Left colon (tissue), 2 donors: Measurements from ENCODE around the gene TEAD1. TPM values are rescaled to one million over a fixed set of nuclear protein-coding genes. Genes with fewer than 3 reads are reported as not detected.

Experiments used
- ATAC-seq: fragments of 200-7000 bp; cut with Tn5 transposase; one replicate; pipeline ENCODE4 v1.9.1; 2020; ENCODE audit warnings: mild to moderate bottlenecking, moderate library complexity
- DNase-seq, 2 donors: peaks; one replicate each; pipeline ENCODE4 v3.0.0-alpha.2; 2020
- intact Hi-C, 2 donors: fragments of 100-400 bp; cut with DNase I in 1 of 2; cut with micrococcal nuclease in 1 of 2; formaldehyde crosslinking; loops; one replicate each; pipeline versions ENCODE4 v1.11.2 to v1.14.0; 2022; cut with DNase I, micrococcal nuclease
- total RNA-seq, 2 donors: library from RNA; stranded (reverse); fragmentation: NEBNext Ultra II Directional; extraction: Animal tissue kit (Norgen Biotek cat#: 25700); gene quantifications; one replicate each; pipeline ENCODE4 v1.2.1, GENCODE V29; 2021
- donor health status: DM: no; HTN: no; CAD: no.
- donor health status: DM: yes; HTN: yes; CAD: no.

The TEAD1 gene
- total RNA-seq, 2 donors from 2014 or later, result 43.0 to 51.3 TPM

GRCh38 chr11:12682737-12683500, 8.7 kb downstream of the TEAD1 start:
- DNase-seq, result no peak
- intact Hi-C loops, result no loop called here
- no peak for ATAC-seq

DNA sequence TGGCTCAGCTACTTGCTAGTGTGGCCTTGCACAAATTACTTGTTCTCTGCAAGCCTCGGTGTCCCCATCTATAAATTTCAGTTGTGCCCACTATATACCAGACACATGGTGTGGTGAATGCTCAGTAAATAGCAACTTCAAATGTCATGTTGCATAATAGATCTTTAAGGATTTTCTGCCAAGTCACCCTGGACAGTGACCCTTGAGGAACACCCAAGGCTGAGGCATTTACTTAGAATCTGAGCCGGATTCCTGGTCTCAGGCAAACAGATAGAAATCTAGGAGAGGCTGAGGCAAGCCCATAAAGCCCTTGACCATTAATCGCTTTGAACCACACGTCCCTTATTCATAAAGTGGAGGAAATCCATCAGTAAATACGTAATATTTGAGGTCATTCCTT, 9.7 kb downstream of the TEAD1 start:
- DNase-seq (no peak), ATAC-seq (no peak)
- intact Hi-C loops, result no loop called here

DNA sequence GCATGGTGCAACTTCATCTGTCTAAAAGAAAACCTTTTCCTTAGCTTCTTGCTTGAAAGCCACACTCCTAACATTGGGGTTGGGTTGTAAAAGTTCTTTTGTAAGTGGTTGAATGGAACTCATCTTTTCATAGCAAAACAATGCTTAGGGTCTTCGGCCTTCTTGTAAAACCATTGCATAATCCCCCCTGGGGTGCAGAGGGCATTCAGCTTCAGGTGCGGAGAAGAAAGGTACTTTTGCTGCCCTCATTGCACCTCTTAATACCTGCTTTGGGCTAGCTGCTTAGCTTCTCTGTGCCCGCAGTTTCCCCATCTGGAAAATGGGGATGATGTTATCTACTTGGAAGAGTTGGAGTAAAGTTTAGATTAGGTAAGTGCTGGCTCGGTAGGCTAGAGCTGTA, 10.1 kb downstream of the TEAD1 start:
- peak; percentile 22 for ATAC-seq
- DNase-seq, result no peak
- intact Hi-C loops, result no loop called here

GRCh38 chr11:12684816-12685215, 10.6 kb downstream of the TEAD1 start:
- ATAC-seq, result peak; percentile 69
- intact Hi-C loops, result no loop called here
- peak; percentile 27 to 74 for DNase-seq

DNA sequence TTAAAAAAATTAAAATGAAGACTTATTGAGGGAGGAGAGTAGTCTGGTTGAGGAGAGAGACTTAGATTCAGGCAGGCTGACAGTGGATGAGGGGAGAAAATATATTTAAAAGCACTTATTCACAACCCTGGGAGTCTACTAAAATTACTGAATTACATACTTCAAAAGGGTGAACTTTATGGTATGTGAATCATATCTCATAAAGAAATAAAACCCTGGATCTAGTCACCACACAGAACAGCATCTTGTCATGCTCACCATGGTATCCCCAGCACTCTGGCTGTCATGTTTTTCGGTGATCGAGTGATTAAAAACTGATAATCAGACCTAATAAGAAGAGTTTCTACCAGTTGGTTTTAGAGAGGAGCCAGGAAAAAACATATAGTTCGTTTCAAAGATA, 11.0 kb downstream of the TEAD1 start:
- intact Hi-C loops, result no loop called here
- DNase-seq, result no peak
- ATAC-seq, result peak; percentile 72

DNA sequence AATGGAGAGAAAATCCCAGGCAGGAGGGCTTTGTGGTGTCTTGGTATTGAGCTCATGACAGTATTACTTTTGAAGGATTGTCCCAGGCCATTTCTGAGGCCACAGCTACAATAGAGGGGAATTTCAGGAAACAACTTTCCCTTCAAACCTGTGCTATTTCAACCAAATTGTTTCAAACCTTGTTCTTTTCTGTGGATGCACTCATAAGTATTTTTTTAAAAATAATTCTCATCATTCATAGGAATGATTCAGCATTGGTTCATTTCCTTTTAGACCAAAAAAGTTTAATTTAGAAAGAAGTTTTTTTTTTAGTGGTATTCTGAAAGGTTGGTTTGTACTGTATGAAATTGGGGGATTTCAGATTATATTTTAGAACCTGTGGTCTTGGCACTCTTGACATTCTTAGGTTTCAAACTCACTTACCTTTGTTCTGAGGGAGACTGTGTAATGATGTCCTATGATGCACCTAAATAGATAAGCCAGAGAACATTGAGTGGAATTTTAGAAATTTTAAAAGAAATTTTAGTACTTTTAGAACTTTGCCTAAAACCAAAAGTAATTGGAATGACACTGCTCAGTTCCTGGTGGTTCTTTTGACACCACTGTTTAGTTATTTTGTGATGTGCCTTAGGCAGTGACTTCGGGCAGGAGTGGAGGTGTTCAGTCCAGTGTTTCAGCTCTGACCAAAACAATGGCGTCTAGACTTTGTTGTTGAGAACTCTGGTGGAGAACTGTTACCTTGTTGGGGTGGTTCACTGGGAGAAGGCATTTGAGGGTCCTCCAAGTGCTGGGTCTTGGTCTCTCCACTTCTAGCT, 12.2 kb downstream of the TEAD1 start:
- ATAC-seq, result no peak
- no peak for DNase-seq
- intact Hi-C loops, result no loop called here

GRCh38 chr11:12687216-12687623, 13.0 kb downstream of the TEAD1 start:
- ATAC-seq (no peak), DNase-seq (no peak)
- intact Hi-C loops, result no loop called here

DNA sequence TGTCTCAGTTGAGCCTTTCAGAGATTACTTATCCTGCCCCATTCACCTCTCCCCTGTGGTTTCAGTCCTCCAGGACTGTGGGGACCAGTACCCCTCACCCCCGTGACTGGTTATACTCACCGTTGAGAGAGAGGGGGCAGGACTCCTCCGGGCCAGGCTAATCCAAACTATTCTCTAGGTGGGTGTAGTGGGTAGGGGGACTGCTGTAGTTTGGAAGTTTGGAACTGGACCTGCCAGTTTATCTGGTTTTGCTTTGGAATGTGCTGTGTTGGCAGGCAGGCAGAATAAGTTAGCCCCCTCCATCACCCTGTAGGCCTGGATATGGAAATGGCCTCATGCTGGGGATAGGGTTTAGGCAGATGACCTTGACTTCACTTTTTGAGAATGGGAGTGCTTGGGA, 13.5 kb downstream of the TEAD1 start:
- no peak for ATAC-seq
- DNase-seq, result no peak
- intact Hi-C loops, result no loop called here

DNA sequence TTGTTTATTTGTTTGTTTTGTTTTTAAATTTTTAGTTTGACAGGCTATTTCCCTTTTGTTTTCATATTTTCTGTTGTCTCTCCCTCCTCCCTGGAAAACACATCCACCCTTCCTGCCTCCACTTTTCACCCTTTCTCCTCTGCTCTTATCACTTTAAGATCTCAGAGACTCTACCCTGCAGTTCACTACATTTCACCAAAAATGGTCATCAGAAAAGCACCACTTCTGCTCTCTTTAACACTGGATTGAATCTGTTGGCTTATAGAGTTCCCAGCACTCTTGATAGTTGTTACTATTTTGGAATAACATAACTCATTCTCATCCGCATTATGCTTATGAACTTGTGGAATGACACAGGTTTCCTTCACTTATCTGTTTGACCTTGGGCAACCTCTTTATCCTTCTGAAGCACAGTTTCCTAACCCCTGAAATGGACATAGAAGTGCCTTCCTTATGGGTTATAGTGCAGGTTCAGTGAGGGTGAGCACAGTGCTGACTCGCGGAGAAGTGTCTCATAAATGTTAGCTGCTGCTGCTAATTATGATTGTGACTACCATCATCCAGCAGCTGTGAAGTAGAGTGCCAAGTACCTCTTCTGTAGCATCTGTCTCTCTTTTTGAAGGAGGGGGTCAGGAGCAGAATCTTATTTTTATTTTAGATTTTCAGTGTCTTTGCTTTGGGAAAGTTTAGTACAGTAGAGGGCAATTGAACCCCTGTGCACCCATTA, 15.0 kb downstream of the TEAD1 start:
- intact Hi-C loops, result no loop called here
- DNase-seq, result no peak
- no peak for ATAC-seq

DNA sequence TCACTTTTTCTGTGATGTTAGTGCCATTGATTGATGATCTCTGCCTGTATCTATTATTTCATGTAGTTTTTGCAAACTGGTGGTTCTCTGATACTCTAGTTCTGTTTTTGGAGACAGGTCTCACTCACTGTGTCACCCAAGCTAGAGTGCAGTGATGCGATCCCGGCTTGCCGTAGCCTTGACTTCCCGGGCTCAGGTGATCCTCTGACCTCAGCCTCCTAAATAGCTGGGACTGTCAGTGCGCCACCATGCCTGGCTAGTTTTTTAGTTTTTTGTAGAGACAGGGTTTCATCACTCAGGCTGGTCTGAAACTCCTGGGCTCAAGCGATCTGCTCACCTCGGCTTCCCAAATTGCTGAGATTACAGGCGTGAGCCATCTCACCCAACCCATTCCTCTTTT, 16.4 kb downstream of the TEAD1 start:
- intact Hi-C loops, result no loop called here
- no peak for ATAC-seq
- DNase-seq, result no peak

- ATAC-seq (no peak), DNase-seq (no peak)
- intact Hi-C loops, result no loop called here
These were observed 17.3 kb downstream of the TEAD1 start for GRCh38 chr11:12691473-12691872.

GRCh38 chr11:12692229-12693075, 18.2 kb downstream of the TEAD1 start:
- DNase-seq, result peak; percentile 90 to 96
- intact Hi-C loops, result no loop called here
- peak; percentile 93 for ATAC-seq

DNA sequence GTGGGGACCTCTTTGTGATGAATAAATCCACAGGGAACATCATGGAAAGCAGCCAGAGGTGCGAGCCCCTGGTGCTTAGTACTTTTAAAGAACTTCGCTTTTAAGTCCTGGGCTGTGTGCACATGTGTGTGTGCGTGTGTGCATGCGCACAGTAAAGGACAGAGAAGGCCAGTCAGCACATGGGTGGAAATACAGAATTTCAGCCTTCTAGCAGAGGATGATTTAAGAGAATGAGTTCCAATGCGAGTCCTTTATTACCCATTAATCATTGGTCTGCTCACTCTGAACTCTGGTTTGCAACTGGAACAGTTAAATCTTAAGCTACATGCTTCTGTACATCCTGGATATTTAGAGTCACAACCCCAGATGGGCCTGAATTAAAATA, 18.9 kb downstream of the TEAD1 start:
- intact Hi-C loops, result no loop called here
- DNase-seq, result peak in 1 of 2 donors; percentile 28
- ATAC-seq, result peak; percentile 18

- intact Hi-C loops, result no loop called here
- DNase-seq, result peak; percentile 57 to 62
- peak; percentile 64 for ATAC-seq
These were observed 19.4 kb downstream of the TEAD1 start for GRCh38 chr11:12693479-12694182.

- peak; percentile 34 for ATAC-seq
- DNase-seq, result peak in 1 of 2 donors; percentile 46
- intact Hi-C loops, result no loop called here
These were observed 19.9 kb downstream of the TEAD1 start for GRCh38 chr11:12694183-12694531.

- no peak for DNase-seq
- intact Hi-C loops, result no loop called here
These were observed 21.1 kb downstream of the TEAD1 start for GRCh38 chr11:12695221-12695794.

DNA sequence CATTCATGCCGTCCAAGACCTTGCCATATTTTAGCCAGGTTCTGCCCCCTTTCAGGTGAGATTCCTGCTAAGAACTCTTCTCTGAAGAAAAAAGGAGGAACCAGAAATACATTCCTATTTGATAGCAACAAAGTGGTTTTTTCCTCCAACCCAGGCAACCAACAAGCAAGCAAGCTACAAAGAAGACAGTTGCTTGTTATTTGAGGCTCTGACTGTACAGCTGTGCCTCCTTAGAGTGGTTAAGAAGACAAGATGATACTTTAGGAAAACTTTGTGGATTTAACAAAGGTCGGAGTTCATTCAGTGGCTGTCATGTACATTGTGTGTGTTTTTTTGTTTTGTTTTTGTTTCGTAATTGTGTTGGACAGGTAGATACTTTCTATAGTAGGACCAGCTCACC, 21.7 kb downstream of the TEAD1 start:
- ATAC-seq (no peak), DNase-seq (no peak)
- intact Hi-C loops, result no loop called here

More at GRCh38 chr11:12695221-12695794, 21.1 kb downstream of the TEAD1 start:
- ATAC-seq, result no peak
